Skin epidermis (tissue), 12 donors: ENCODE results near the gene MFAP3.
A peak's percentile ranks its signal among the peaks of the same experiment; 100 is the strongest.
"Not testable (repeated sequence)": the region's sequence is repeated elsewhere in the genome, so short reads cannot be mapped to it uniquely, and the experiment has no call there.

Source experiments
- H3K27ac ChIP-seq, 21 experiments: fragments of 200-600 bp; sonication (generic) in 11 of 21; one replicate each; pipeline ENCODE4 v1.5.0; 2020; ENCODE audit warnings: mild to moderate bottlenecking in 3 of 21, inconsistent platforms in 2 of 21, moderate library complexity in 2 of 21
- H3K4me3 ChIP-seq, 7 experiments: fragments of 200-600 bp; sonication (generic) in 2 of 7; one replicate each; pipeline ENCODE4 v1.5.0; 2020; ENCODE audit warnings: inconsistent platforms in 2 of 7, mild to moderate bottlenecking in 2 of 7, moderate library complexity in 1 of 7

Gene MFAP3

GRCh38 chr5:154046486-154046885, 7.7 kb downstream of the MFAP3 start:
- Histone ChIP-seq H3K4me3 (no peak overlapping the region), H3K27ac (peak overlapping the region in 1 of 21 experiments; percentile 12)

DNA sequence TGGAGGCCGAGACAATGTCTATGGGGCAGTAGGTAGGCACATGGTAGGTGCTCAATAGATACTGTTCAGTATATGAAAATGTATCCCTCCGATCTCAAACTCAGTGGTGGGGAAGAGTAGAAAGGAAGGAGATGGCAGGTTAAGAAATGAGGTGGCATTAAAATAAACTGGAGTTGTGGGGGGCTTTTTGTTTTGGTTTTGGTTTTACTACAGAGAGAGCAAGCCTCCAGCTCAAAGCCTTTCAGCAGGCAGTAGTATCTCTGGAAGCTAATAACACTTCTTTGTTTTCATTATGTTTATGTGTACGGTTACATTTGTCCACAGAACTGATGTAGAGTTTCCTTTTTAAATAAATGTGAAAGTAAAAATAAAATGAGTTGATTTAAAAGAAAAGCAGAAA, 8.6 kb downstream of the MFAP3 start:
- no peak overlapping the region for H3K4me3 ChIP-seq
- H3K27ac ChIP-seq, result no peak overlapping the region

GRCh38 chr5:154049636-154050035, 10.9 kb downstream of the MFAP3 start:
- no peak overlapping the region for H3K4me3 ChIP-seq
- H3K27ac ChIP-seq, result no peak overlapping the region

DNA sequence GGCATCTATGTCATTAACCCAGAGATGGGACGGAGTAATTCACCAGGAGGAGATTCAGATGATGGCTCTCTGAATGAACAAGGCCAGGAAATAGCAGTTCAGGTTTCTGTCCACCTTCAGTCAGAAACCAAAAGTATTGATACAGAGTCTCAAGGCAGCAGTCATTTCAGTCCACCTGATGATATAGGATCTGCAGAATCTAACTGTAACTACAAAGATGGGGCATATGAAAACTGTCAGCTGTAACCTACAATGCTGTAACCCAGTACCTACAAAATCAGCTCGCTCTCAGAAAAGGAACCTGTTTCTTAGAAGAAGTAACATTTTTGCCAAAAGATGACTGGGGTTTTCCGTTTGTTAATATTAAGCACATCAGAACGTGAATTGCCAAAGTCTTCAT, 14.7 kb downstream of the MFAP3 start:
- H3K4me3 ChIP-seq, result no peak overlapping the region
- H3K27ac ChIP-seq, result no peak overlapping the region

- H3K27ac ChIP-seq, result no peak overlapping the region
- no peak overlapping the region for H3K4me3 ChIP-seq
Observed at GRCh38 chr5:154055201-154055600, 16.4 kb downstream of the MFAP3 start.

- Histone ChIP-seq H3K4me3 (no peak overlapping the region), H3K27ac (no peak overlapping the region)
Observed at GRCh38 chr5:154058055-154059038, 19.6 kb downstream of the MFAP3 start.

- Histone ChIP-seq H3K27ac (no peak overlapping the region), H3K4me3 (no peak overlapping the region)
Observed at GRCh38 chr5:154059039-154059430, 20.3 kb downstream of the MFAP3 start.

- H3K27ac ChIP-seq, result no peak overlapping the region
- H3K4me3 ChIP-seq, result no peak overlapping the region
Observed at GRCh38 chr5:154059583-154059982, 20.8 kb downstream of the MFAP3 start.

- H3K4me3 ChIP-seq, result no peak overlapping the region
- no peak overlapping the region for H3K27ac ChIP-seq
Observed at GRCh38 chr5:154060606-154061005, 21.8 kb downstream of the MFAP3 start.

DNA sequence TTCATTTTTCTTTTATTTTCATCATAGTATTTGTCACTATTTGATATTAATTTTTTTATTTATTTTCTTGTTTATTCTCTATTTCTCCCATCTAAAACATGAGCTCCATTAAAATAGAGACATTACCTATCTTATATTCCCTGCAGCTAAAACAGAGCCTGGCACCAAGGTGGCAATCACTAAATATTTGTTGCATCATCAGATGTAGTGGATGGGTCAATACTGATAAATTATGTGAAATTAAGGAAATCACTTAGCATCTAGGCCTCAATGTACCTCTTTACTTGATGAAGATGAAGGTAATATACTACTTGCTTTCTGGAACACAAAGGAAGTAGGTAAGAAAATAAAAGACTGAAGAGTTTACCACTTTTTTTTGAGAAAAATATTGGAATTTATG, 24.6 kb downstream of the MFAP3 start:
- H3K27ac ChIP-seq, result no peak overlapping the region

DNA sequence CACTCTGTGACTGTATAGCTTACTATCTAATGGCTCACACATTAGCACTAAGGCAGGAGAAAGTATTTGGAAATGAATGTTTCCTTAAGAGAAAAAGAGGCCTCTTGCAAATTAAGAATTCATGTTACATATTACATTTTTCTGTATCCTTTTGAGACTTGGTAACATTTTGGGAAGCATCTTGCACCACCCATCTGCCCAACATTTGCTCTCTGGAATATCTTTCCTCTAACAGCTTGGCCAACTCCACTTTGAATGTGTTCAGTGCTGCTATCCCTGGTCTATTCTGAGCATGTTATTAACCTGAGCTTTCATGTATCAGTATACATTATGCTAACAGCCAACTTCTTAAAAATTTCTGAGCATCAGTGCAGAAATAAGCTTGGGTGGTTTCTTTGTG, 27.2 kb downstream of the MFAP3 start:
- H3K4me3 ChIP-seq, result no peak overlapping the region
- no peak overlapping the region for H3K27ac ChIP-seq

More for the DNA sequence above, 24.6 kb downstream of the MFAP3 start:
- no peak overlapping the region for H3K4me3 ChIP-seq

GRCh38 chr5:154069854-154070253, 31.1 kb downstream of the MFAP3 start:
- not testable (repeated sequence) for H3K27ac ChIP-seq, H3K4me3 ChIP-seq

DNA sequence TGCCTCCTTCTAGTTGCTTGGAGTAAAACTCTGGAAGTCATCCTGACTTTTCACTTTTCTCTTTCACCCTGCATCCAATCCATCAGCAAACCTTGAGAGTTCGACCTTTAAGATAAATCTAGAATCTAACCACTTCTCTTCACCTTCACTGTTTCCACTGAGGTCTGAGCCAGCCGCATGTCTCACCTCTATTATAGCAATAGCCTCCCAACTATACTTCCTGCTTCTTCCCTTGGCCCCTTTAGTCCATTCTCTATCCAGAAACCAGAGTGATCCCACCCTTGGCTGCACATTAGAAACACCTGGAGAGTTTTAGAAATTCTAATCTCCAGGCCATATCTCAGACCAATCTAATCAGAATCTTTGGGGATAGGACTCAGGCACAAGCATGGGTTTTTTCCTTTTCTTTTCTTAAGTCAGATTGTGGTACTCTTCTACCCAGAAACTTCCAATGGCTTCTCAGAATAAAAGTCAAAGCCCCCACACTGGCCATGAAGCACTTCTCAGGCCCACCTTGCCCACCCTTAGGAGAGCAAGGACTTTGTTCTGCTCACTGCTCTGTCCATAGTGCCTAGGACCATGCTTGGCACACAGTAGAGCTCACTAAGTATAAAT, 33.1 kb downstream of the MFAP3 start:
- H3K4me3 ChIP-seq, result no peak overlapping the region
- H3K27ac ChIP-seq, result no peak overlapping the region

GRCh38 chr5:154072414-154073171, 33.8 kb downstream of the MFAP3 start:
- no peak overlapping the region for H3K4me3 ChIP-seq

GRCh38 chr5:154076240-154076922, 37.6 kb downstream of the MFAP3 start:
- Histone ChIP-seq H3K4me3 (no peak overlapping the region), H3K27ac (no peak overlapping the region)

More at GRCh38 chr5:154072414-154073171, 33.8 kb downstream of the MFAP3 start:
- no peak overlapping the region for H3K27ac ChIP-seq

DNA sequence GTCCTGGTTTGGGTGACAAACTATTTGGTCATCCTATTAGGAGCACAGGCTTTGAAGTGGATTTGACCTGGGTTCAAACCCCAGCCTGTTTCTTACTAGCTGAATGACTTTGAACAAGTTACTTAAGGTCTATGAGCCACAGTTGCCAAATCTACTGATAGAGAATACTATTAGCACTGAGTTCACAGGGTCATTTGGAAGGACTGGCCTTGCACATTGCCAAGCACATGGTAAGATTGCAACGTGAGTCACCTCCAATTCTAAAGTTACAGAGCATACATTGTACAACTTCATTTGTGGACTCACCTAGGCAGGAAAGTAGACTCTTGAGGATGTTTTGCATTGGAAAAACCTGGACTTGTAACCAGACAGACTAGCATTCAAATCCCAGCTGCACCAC, 38.9 kb downstream of the MFAP3 start:
- Histone ChIP-seq H3K4me3 (no peak overlapping the region), H3K27ac (no peak overlapping the region)

DNA sequence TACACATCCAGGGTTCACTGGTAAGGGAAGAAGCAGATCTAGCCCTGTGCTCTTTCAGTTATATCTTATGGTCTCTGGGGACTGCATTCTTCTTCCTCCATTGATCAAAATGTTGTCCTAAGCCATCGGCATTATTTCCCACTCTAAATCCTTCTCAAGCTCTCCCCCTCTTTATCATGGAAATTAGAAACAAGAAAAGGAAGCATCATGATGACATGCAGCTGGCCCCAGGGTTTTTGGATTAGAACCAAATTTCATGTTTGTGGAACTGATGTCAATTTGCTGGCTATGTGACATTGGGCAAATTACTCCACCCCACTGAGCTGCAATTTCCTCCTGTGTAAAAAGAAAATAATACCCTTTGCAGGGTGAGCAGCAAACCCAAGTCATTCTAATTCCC, 39.5 kb downstream of the MFAP3 start:
- no peak overlapping the region for H3K4me3 ChIP-seq
- H3K27ac ChIP-seq, result no peak overlapping the region

DNA sequence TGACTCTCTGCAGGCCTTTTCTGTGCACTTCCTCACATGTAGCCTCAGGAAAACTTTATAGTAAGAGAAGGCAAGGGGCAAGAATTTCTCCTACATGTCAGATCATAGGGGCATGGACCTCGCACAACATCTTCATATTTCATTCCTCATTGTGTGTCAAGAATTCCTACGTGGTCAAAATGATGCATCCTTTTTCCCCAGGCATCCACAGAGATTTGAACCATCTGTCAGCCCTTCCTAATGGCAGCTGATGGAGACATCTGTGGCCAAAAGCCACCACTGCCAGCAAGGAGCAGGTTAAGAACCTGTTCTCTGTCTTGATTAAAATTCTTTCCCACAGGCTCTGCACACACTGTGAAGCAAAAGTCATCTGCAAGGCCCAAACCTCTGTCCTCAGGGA, 42.5 kb downstream of the MFAP3 start:
- H3K27ac ChIP-seq, result no peak overlapping the region
- H3K4me3 ChIP-seq, result no peak overlapping the region

DNA sequence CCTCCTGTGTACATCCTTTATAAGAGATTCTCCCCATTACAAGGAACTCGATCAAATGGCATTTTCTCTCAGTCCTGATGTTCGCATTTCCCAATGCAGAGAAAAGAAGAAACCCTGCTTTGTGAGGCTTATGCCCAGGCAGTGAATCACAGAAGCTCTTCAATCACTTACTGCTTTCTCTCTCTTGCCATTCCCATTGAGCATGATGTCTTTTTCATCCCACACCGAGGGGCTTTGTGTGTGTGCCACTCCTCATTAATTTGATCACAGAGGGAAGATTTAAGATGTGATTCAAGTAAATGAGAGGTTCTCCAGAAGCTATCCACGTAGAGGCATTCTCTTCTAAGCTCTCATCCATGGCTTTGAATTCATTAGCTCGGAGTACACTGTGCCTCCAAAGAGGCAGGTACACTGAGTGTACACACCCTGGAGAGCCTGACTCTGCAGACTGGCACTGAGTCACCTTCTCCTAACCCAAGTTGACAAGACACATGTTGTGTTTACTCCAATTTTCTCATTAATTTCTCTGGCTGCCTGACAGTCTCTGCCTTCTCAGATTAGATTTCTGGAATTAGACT, 45.4 kb downstream of the MFAP3 start:
- Histone ChIP-seq H3K4me3 (no peak overlapping the region), H3K27ac (no peak overlapping the region)

GRCh38 chr5:154086146-154086545, 47.4 kb downstream of the MFAP3 start:
- Histone ChIP-seq H3K27ac (no peak overlapping the region), H3K4me3 (no peak overlapping the region)
